Esophagus (tissue), 2 donors: Measurements from ENCODE around the gene TMEM63C. TPM values are rescaled to one million over a fixed set of nuclear protein-coding genes. Genes with fewer than 3 reads are reported as not detected.

Experiments
- H3K27ac ChIP-seq, 2 donors: one replicate each; pipeline ENCODE4 v1.5.1; 2013; ENCODE audit warnings: low read depth in 2 of 2, mild to moderate bottlenecking in 2 of 2, inconsistent platforms in 1 of 2, low read length in 1 of 2, moderate library complexity in 1 of 2
- H3K27me3 ChIP-seq, 2 donors: one replicate each; pipeline ENCODE4 v1.6.1; 2013; ENCODE audit warnings: low read length in 2 of 2, control low read depth in 1 of 2, mild to moderate bottlenecking in 1 of 2; ENCODE audit not compliant: insufficient read depth in 2 of 2, control insufficient read depth in 1 of 2
- H3K36me3 ChIP-seq, 2 donors: one replicate each; pipeline ENCODE4 v1.6.1; 2013; ENCODE audit warnings: low read length in 1 of 2; ENCODE audit not compliant: control insufficient read depth in 2 of 2, insufficient read depth in 2 of 2
- H3K4me1 ChIP-seq, 2 donors: one replicate each; pipeline ENCODE4 v1.6.1; 2013; ENCODE audit warnings: low read length in 1 of 2; ENCODE audit not compliant: control insufficient read depth in 2 of 2, insufficient read depth in 2 of 2
- H3K4me3 ChIP-seq, 2 donors: one replicate each; pipeline ENCODE4 v1.5.1; 2013; ENCODE audit warnings: low read length in 2 of 2, mild to moderate bottlenecking in 2 of 2, low read depth in 1 of 2, moderate library complexity in 1 of 2
- H3K9me3 ChIP-seq, 2 donors: one replicate each; pipeline ENCODE4 v1.6.1; 2013; ENCODE audit warnings: mild to moderate bottlenecking in 2 of 2, low read depth in 1 of 2, low read length in 1 of 2, moderate library complexity in 1 of 2; ENCODE audit not compliant: control insufficient read depth in 2 of 2, insufficient read depth in 1 of 2
- WGBS, 2 donors: extraction: QIAGEN DNeasy Blood & Tissue Kit; methylation state at CpG; one replicate each; pipeline ENCODE4 v1.1.7; 2013; 5-methylcytosine and 5-hydroxymethylcytosine counted together
- polyA plus RNA-seq, 2 donors: library from polyadenylated mRNA; stranded (reverse); fragments of 200-250 nt; gene quantifications; one replicate each; pipeline ENCODE4 v1.2.3, GENCODE V29; 2013
- donor health status: healthy with polysubstance abuse.
- donor health status: Bipolar disorder and iron deficiency.

TMEM63C gene
- polyA plus RNA-seq, 2 donors = 3.7 to 11.1 TPM

DNA sequence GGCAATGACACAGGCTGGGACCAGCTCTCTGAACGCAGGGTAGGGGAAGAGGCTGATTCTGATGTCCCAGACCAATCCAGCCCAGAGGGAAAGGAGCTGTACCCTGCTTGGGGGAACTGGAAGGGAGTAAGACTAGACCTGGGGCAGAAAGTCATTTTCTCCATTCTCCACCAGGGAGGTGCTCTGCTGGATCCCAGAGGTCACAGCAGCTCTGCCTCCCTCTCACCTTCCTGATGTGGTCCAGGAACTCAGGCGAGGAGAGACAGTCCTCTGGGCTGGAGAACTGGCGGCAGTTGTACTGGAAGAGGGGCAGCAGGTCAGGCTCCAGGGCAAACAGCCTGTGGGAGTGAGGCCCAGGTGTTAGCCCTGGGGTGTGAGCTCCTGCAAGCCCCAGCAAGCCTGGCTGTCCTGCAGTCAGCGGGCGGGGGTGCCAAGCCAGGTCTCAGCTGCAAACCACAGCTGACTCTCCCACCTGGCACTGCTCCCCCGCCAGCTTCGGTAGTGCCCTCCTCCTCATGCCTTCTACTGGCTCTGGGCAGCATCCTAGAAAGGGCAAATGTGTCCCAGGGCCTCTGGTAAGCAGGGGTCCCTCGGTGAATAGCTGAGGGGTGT lies 87.5 kb downstream of the TMEM63C start:
- 20 to 25% methylated on average over 8 of the region's 8 CpGs for WGBS, 2 donors
- H3K27ac ChIP-seq = no peak overlapping the region
- H3K4me3 ChIP-seq = no peak overlapping the region
- H3K4me1 ChIP-seq = peaks cover 3 to 5% of the 10 kb centered on the region in 2 donors
- no peaks in the 10 kb centered on the region for H3K36me3 ChIP-seq
- H3K27me3 ChIP-seq = peaks cover 0 to 5% of the 10 kb centered on the region in 2 donors
- H3K9me3 ChIP-seq = peaks cover 0 to 7% of the 10 kb centered on the region in 2 donors

DNA sequence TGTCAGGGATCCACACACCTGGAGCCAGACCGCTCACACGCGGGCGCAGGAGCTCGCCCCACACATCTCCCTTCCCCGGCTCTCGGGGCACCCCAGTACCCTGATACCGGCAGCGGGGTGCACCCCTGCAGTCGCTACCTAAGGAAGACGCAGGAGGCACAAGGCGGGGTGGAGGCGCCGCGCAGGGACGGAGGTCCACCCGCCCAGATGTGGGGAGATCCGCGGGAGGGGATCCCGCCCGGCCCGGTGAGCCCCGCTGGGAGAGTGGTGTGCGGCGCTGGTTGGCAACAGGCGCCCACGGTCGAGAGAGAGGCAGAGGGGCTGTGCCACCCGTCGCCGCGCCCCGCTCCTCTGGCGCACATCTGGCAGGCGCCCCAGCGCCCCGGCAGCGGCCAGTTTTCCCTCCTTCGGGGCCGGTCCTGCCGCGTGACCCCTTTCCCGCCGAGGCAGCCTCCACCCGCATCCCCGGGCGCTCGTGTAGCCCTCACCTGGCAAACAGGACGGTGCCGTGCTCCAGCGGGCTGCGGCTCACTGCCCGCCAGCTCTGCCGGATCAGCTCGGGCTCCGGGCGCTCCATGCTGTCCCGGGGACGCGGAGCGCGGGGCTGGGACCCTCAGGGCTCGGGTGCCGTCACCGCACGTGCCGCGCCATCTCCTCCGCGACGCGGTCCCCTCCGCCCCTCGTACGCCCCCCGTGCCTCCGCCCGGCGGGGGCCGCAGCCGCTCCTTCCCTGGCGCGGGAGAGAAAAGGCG lies 88.9 kb downstream of the TMEM63C start:
- peaks cover 0 to 5% of the 10 kb centered on the region in 2 donors for H3K27me3 ChIP-seq
- peaks cover 0 to 1% of the 10 kb centered on the region in 2 donors for H3K36me3 ChIP-seq
- peaks cover 3 to 5% of the 10 kb centered on the region in 2 donors for H3K4me1 ChIP-seq
- H3K4me3 ChIP-seq = peak overlapping the region in 1 of 2 donors; percentile 8
- WGBS, 2 donors = 2% methylated on average over 61 to 84 of the region's 84 CpGs
- H3K9me3 ChIP-seq = peaks cover 0 to 7% of the 10 kb centered on the region in 2 donors
- no peak overlapping the region for H3K27ac ChIP-seq

GRCh38 chr14:77271113-77271710 lies 89.6 kb downstream of the TMEM63C start, which contains the start of gene NGB:
Gene NGB (minus strand): TSS chr14:77271206. CDS start chr14:77270937, 269 bp downstream.
- Histone ChIP-seq H3K4me1 (peaks cover 3 to 5% of the 10 kb centered on the region in 2 donors), H3K27me3 (peaks cover 0 to 5% of the 10 kb centered on the region in 2 donors), H3K4me3 (peak within 1 kb of the TSS in 1 of 2 donors; percentile 8), H3K27ac (no peak within 1 kb of the TSS), H3K9me3 (peaks cover 0 to 7% of the 10 kb centered on the region in 2 donors), H3K36me3 (peaks cover 0 to 4% of the 10 kb centered on the region in 2 donors)
- WGBS, 2 donors = 13 to 15% methylated on average over 34 to 38 of the region's 38 CpGs

DNA sequence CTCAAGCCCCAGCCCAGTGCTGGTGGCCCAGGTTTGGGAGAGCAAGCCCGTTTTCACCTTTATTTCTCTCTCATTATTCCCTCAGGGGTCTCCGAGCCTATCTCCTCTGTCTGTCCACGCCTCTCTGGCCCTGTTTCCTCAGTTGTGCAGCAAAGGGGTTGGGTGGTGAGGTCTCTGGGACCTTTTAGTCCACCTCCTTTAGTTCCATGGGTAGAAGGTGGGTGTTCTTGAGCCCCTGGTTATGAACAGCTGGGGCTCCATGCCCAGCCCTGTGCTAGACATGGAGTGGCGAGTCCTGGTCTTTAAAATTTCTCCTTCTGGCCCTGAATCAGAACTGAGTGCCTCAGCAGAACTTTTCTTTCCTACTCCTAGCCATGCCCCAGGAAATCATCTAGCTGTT lies 90.7 kb downstream of the TMEM63C start:
- Histone ChIP-seq H3K4me1 (peaks cover 3 to 5% of the 10 kb centered on the region in 2 donors), H3K27me3 (peaks cover 0 to 5% of the 10 kb centered on the region in 2 donors)
- WGBS, 2 donors = 82 to 84% methylated on average over 4 of the region's 4 CpGs

GRCh38 chr14:77273796-77274195 lies 92.2 kb downstream of the TMEM63C start:
- Histone ChIP-seq H3K4me1 (peaks cover 3 to 5% of the 10 kb centered on the region in 2 donors), H3K27me3 (peaks cover 0 to 5% of the 10 kb centered on the region in 2 donors), H3K36me3 (peaks cover 8 to 21% of the 10 kb centered on the region in 2 donors), H3K9me3 (peaks cover 0 to 4% of the 10 kb centered on the region in 2 donors), H3K27ac (no peak overlapping the region), H3K4me3 (no peak overlapping the region)
- WGBS, 2 donors = 66 to 74% methylated on average over 4 of the region's 4 CpGs

More for the DNA sequence above, 90.7 kb downstream of the TMEM63C start:
- H3K9me3 ChIP-seq = peaks cover 0 to 7% of the 10 kb centered on the region in 2 donors
- no peak overlapping the region for H3K4me3 ChIP-seq
- H3K27ac ChIP-seq = no peak overlapping the region
- H3K36me3 ChIP-seq = peaks cover 3 to 12% of the 10 kb centered on the region in 2 donors

DNA sequence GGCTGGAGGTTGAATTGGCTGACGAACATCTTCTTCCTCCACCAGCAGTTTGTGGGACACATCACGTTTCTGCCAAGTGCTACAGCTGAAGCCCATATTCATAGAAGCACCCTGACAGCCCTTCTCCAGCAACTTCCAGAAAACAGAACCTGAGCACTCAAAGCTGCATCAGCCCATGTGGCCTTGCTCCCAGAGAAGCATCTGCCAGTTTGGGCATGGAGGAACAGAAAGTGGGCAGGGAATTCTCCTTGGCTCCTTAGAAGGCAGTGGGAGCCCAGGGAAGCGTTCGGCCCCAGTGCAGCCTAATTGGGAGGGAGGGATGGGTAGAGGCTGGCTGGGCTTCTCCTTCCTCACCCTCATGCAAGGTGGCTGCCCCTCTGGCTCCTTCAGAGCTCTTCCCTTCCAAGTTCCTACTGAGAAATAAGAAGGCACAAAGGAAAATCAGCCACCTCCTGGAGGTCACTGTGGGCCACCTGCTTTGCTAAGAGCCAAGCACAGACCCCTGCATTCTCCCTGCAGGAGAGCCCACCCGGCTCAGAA lies 93.5 kb downstream of the TMEM63C start:
- Histone ChIP-seq H3K4me3 (no peak overlapping the region), H3K27me3 (peaks cover 0 to under 1% of the 10 kb centered on the region in 2 donors), H3K36me3 (peaks cover 8 to 29% of the 10 kb centered on the region in 2 donors), H3K27ac (no peak overlapping the region), H3K4me1 (peaks cover 3 to 5% of the 10 kb centered on the region in 2 donors), H3K9me3 (peaks cover 0 to 4% of the 10 kb centered on the region in 2 donors)
- WGBS, 2 donors = 74 to 80% methylated on average over 5 of the region's 5 CpGs

DNA sequence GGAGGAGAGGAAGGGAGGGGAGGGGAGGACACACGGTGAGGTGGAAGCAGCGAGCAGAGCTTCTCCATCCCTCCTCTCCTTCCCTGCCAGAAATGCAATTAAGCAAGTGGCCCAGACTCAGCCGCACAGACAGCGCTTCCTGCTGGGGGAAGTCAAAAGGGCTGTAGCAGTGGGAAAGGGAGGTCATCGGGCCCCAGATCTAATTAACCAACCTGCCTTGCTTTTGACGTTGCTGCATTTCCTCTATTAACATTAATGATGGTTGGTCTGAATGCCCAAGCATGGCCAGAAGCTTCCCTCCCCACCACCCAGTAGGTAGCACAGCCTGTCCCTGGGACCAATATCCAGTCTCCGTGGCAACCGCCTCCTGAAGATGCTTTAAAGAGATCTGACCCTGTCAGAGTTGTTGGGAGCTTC lies 94.0 kb downstream of the TMEM63C start:
- Histone ChIP-seq H3K9me3 (peaks cover 0 to 4% of the 10 kb centered on the region in 2 donors), H3K4me1 (peaks cover 3 to 5% of the 10 kb centered on the region in 2 donors), H3K4me3 (no peak overlapping the region), H3K27ac (no peak overlapping the region), H3K27me3 (no peaks in the 10 kb centered on the region), H3K36me3 (peaks cover 11 to 29% of the 10 kb centered on the region in 2 donors)
- 60 to 63% methylated on average over 8 of the region's 8 CpGs for WGBS, 2 donors

- Histone ChIP-seq H3K9me3 (peaks cover 0 to 4% of the 10 kb centered on the region in 2 donors), H3K27ac (no peak overlapping the region), H3K4me1 (peaks cover 0 to under 1% of the 10 kb centered on the region in 2 donors), H3K36me3 (peaks cover 13 to 29% of the 10 kb centered on the region in 2 donors), H3K27me3 (no peaks in the 10 kb centered on the region), H3K4me3 (no peak overlapping the region)
- WGBS, 2 donors = 84% methylated on average over 15 of the region's 15 CpGs
These were observed 94.8 kb downstream of the TMEM63C start for GRCh38 chr14:77276295-77276935.

GRCh38 chr14:77276959-77277358 lies 95.4 kb downstream of the TMEM63C start:
- Histone ChIP-seq H3K4me1 (no peaks in the 10 kb centered on the region), H3K27ac (no peak overlapping the region), H3K9me3 (peaks cover 0 to 4% of the 10 kb centered on the region in 2 donors), H3K4me3 (no peak overlapping the region), H3K27me3 (no peaks in the 10 kb centered on the region), H3K36me3 (peaks cover 17 to 33% of the 10 kb centered on the region in 2 donors)
- 90 to 94% methylated on average over 12 of the region's 12 CpGs for WGBS, 2 donors
